Endothelial cell (in vitro differentiated cells): ENCODE data around the gene KNDC1. TPM values are rescaled to one million over a fixed set of nuclear protein-coding genes. Genes with fewer than 3 reads are reported as not detected.
"Not testable (repeated sequence)": the region's sequence is repeated elsewhere in the genome, so short reads cannot be mapped to it uniquely, and the experiment has no call there.

Experiments
- DNase-seq: peaks from one replicate; pipeline ENCODE4 v3.0.0; 2021; ENCODE audit warnings: low spot score
- H3K27ac Mint-ChIP-seq: one replicate; pipeline ENCODE4 v1.8.0; 2021; ENCODE audit warnings: mixed read lengths, inconsistent platforms; ENCODE audit not compliant: unreplicated experiment
- H3K27me3 Mint-ChIP-seq: one replicate; pipeline ENCODE4 v1.8.0; 2021; ENCODE audit warnings: mild to moderate bottlenecking, moderate library complexity, mixed read lengths, inconsistent platforms; ENCODE audit not compliant: unreplicated experiment
- H3K36me3 Mint-ChIP-seq: one replicate; pipeline ENCODE4 v1.8.0; 2021; ENCODE audit warnings: mild to moderate bottlenecking, low read depth, mixed read lengths, inconsistent platforms; ENCODE audit not compliant: unreplicated experiment
- H3K4me1 Mint-ChIP-seq: one replicate; pipeline ENCODE4 v1.8.0; 2021; ENCODE audit warnings: mild to moderate bottlenecking, mixed read lengths, inconsistent platforms; ENCODE audit not compliant: unreplicated experiment
- H3K4me3 Mint-ChIP-seq: one replicate; pipeline ENCODE4 v1.8.0; 2021; ENCODE audit warnings: mild to moderate bottlenecking, mixed read lengths, inconsistent platforms; ENCODE audit not compliant: unreplicated experiment
- H3K9me3 Mint-ChIP-seq: one replicate; pipeline ENCODE4 v1.8.0; 2021; ENCODE audit warnings: mixed read lengths, inconsistent platforms; ENCODE audit not compliant: unreplicated experiment
- CTCF ChIP-seq: fragments of 200-600 bp; sonication (generic); IDR thresholded peaks from one replicate; pipeline ENCODE4 v1.5.0; 2021; ENCODE audit warnings: antibody characterized with exemption; ENCODE audit not compliant: unreplicated experiment
- total RNA-seq: library from RNA; stranded (reverse); fragmentation: NEBNext Ultra II Directional; extraction: Animal tissue kit (Norgen Biotek cat#: 25700); gene quantifications from one replicate; pipeline ENCODE4 v1.2.1, GENCODE V29; 2021; ENCODE audit not compliant: unreplicated experiment

The KNDC1 gene
- total RNA-seq, 1 donor from 2014 or later, result 1.3 TPM

- Mint-ChIP-seq H3K9me3 (no peaks in the 10 kb centered on the region), H3K4me3 (peak overlapping the region; percentile 51), H3K4me1 (no peaks in the 10 kb centered on the region), H3K27ac (no peak overlapping the region), H3K36me3 (peaks cover 3% of the 10 kb centered on the region), H3K27me3 (peaks cover 18% of the 10 kb centered on the region)
- DNase-seq, result peak; percentile 43
- TF ChIP-seq CTCF, result no peak
Observed at GRCh38 chr10:133261726-133262325, 101.8 kb downstream of the KNDC1 start.

- Mint-ChIP-seq H3K4me1 (no peaks in the 10 kb centered on the region), H3K36me3 (peaks cover 3% of the 10 kb centered on the region), H3K27ac (no peak overlapping the region), H3K9me3 (no peaks in the 10 kb centered on the region), H3K4me3 (no peak overlapping the region), H3K27me3 (peaks cover 16% of the 10 kb centered on the region)
- no peak for DNase-seq
- TF ChIP-seq CTCF, result no peak
Observed at GRCh38 chr10:133262696-133263095, 102.7 kb downstream of the KNDC1 start.

- Mint-ChIP-seq H3K9me3 (no peaks in the 10 kb centered on the region), H3K27me3 (peaks cover 16% of the 10 kb centered on the region), H3K36me3 (peaks cover 3% of the 10 kb centered on the region), H3K27ac (no peak overlapping the region), H3K4me3 (no peak overlapping the region), H3K4me1 (no peaks in the 10 kb centered on the region)
- no peak for TF ChIP-seq CTCF
- DNase-seq, result no peak
Observed at GRCh38 chr10:133263674-133264073, 103.7 kb downstream of the KNDC1 start.

- H3K9me3 Mint-ChIP-seq, result no peaks in the 10 kb centered on the region
- H3K27ac Mint-ChIP-seq, result no peak overlapping the region
- TF ChIP-seq CTCF, result no peak
- no peaks in the 10 kb centered on the region for H3K4me1 Mint-ChIP-seq
- no peak overlapping the region for H3K4me3 Mint-ChIP-seq
- H3K36me3 Mint-ChIP-seq, result peaks cover 3% of the 10 kb centered on the region
- H3K27me3 Mint-ChIP-seq, result peaks cover 14% of the 10 kb centered on the region
- no peak for DNase-seq
Observed at GRCh38 chr10:133264461-133264860, 104.4 kb downstream of the KNDC1 start.

GRCh38 chr10:133265052-133265451 lies 105.0 kb downstream of the KNDC1 start:
- not testable (repeated sequence) for H3K36me3 Mint-ChIP-seq

More at GRCh38 chr10:133265052-133265451, 105.0 kb downstream of the KNDC1 start:
- peaks cover 14% of the 10 kb centered on the region for H3K27me3 Mint-ChIP-seq
- not testable (repeated sequence) for H3K27ac Mint-ChIP-seq, H3K4me3 Mint-ChIP-seq, H3K9me3 Mint-ChIP-seq, DNase-seq, H3K4me1 Mint-ChIP-seq
